A549 (cell line): Measurements from ENCODE around the gene SETDB2. TPM values are rescaled to one million over a fixed set of nuclear protein-coding genes. Genes with fewer than 3 reads are reported as not detected.

Source experiments
- ATAC-seq, 2 experiments: fragments of 200-7000 bp in 1 of 2; fragments of >200 bp in 1 of 2; cut with Nextera tagmentation in 1 of 2; cut with Tn5 transposase in 1 of 2; 3 replicates each; pipeline versions ENCODE4 v1.8.0 to v1.9.1; 2018 to 2020; ENCODE audit warnings: mild to moderate bottlenecking in 1 of 2, moderate library complexity in 1 of 2
- CTCF ChIA-PET: fragments of 300-600 bp; sonication (Branson Sonifier 250); formaldehyde crosslinking; extraction: SDS; loops from one replicate; lab custom pipeline; 2021; ENCODE audit warnings: antibody characterized with exemption, inconsistent platforms; lab: Yijun Ruan, JAX
- POLR2A ChIA-PET: fragments of 350-600 bp; formaldehyde crosslinking; extraction: SDS; loops from one replicate; lab custom pipeline; 2021; ENCODE audit warnings: antibody characterized with exemption, inconsistent platforms; lab: Yijun Ruan, JAX
- DNase-seq, 2 experiments: peaks; one replicate each; pipeline versions ENCODE4 v3.0.0 to v3.0.0-alpha.2; 2011 to 2016; ENCODE audit warnings: low read depth in 1 of 2, low spot score in 1 of 2
- FAIRE-seq: peaks from 2 replicates; lab custom pipeline; 2011; peaks lifted over from hg19 to GRCh38; lab: Jason Lieb, UNC
- H3K27ac ChIP-seq, 2 experiments: fragments of >200 bp; sonication (Bioruptor Twin); formaldehyde crosslinking; 3 replicates each; pipeline ENCODE4 v1.5.1; 2016 to 2017
- H3K4me1 ChIP-seq: fragments of >200 bp; sonication (Bioruptor Twin); formaldehyde crosslinking; 3 replicates; pipeline ENCODE4 v1.6.1; 2016
- H3K4me2 ChIP-seq: fragments of >200 bp; sonication (Bioruptor Twin); formaldehyde crosslinking; 3 replicates; pipeline ENCODE4 v1.6.1; 2016
- H3K4me3 ChIP-seq: fragments of >200 bp; sonication (Bioruptor Twin); formaldehyde crosslinking; 3 replicates; pipeline ENCODE4 v1.5.1; 2016
- H3K9me3 ChIP-seq: fragments of >200 bp; sonication (Bioruptor Twin); formaldehyde crosslinking; 3 replicates; pipeline ENCODE4 v1.6.1; 2016
- ATOH8 ChIP-seq: fragments of 250-450 bp; sonication (Bioruptor Pico); IDR thresholded peaks from 2 replicates; pipeline ENCODE4 v1.5.0; 2020; ENCODE audit warnings: low read depth, mild to moderate bottlenecking, moderate library complexity
- BHLHE40 ChIP-seq: IDR thresholded peaks from 2 replicates; pipeline ENCODE4 v1.6.1; 2012; ENCODE audit warnings: low read depth, low read length, inconsistent platforms
- CBX2 ChIP-seq: fragments of 200-600 bp; sonication (generic); IDR thresholded peaks from 2 replicates; pipeline ENCODE4 v1.6.1; 2016; ENCODE audit warnings: low read depth, mild to moderate bottlenecking, borderline replicate concordance
- CEBPB ChIP-seq, 2 experiments: fragments of >200 bp in 1 of 2; sonication (Bioruptor Twin) in 1 of 2; formaldehyde crosslinking in 1 of 2; IDR thresholded peaks; 2 replicates each; pipeline ENCODE4 v1.6.1; 2012 to 2016
- CHD2 ChIP-seq: fragments of 150-350 bp; IDR thresholded peaks from 2 replicates; pipeline ENCODE4 v1.6.1; 2014; ENCODE audit warnings: low read length; ENCODE audit not compliant: partially characterized antibody
- CHD4 ChIP-seq: fragments of 200-600 bp; sonication (generic); IDR thresholded peaks from 2 replicates; pipeline ENCODE4 v1.6.1; 2016; ENCODE audit warnings: antibody characterized with exemption, mild to moderate bottlenecking, borderline replicate concordance
- E2F6 ChIP-seq: IDR thresholded peaks from 2 replicates; pipeline ENCODE4 v1.6.1; 2012; ENCODE audit warnings: low read depth, borderline replicate concordance
- EHF ChIP-seq: fragments of 250-450 bp; sonication (Bioruptor Pico); IDR thresholded peaks from 2 replicates; pipeline ENCODE4 v1.5.0; 2020; ENCODE audit warnings: mild to moderate bottlenecking
- EHMT2 ChIP-seq: fragments of 200-600 bp; sonication (generic); IDR thresholded peaks from 2 replicates; pipeline ENCODE4 v1.6.1; 2016; ENCODE audit warnings: antibody characterized with exemption, low read depth, mild to moderate bottlenecking, moderate library complexity
- FOSB ChIP-seq: fragments of 250-450 bp; sonication (Bioruptor Pico); IDR thresholded peaks from 2 replicates; pipeline ENCODE4 v1.5.0; 2020; ENCODE audit warnings: mild to moderate bottlenecking, moderate library complexity
- HDAC2 ChIP-seq: fragments of 200-600 bp; sonication (generic); IDR thresholded peaks from 2 replicates; pipeline ENCODE4 v1.6.1; 2016
- HEYL ChIP-seq: fragments of 250-450 bp; sonication (Bioruptor Pico); IDR thresholded peaks from 2 replicates; pipeline ENCODE4 v1.8.0; 2021; ENCODE audit warnings: mild to moderate bottlenecking, moderate library complexity
- HOXB13 ChIP-seq: fragments of 250-450 bp; sonication (Bioruptor Pico); IDR thresholded peaks from 2 replicates; pipeline ENCODE4 v1.5.0; 2020; ENCODE audit warnings: low read depth, mild to moderate bottlenecking, moderate library complexity
- HOXB5 ChIP-seq: fragments of 250-450 bp; sonication (Bioruptor Pico); IDR thresholded peaks from 2 replicates; pipeline ENCODE4 v1.5.0; 2020; ENCODE audit warnings: mild to moderate bottlenecking, moderate library complexity
- JUN ChIP-seq, 2 experiments: fragments of >200 bp; sonication (Bioruptor Twin); formaldehyde crosslinking; IDR thresholded peaks; 2 replicates in 1 of 2; 3 replicates in 1 of 2; pipeline ENCODE4 v1.6.1; 2016 to 2017
- KDM5A ChIP-seq: fragments of 200-600 bp; sonication (generic); IDR thresholded peaks from 2 replicates; pipeline ENCODE4 v1.6.1; 2016; ENCODE audit warnings: antibody characterized with exemption, mild to moderate bottlenecking
- MAZ ChIP-seq: fragments of 150-350 bp; IDR thresholded peaks from 2 replicates; pipeline ENCODE4 v1.6.1; 2014; ENCODE audit warnings: antibody characterized with exemption, low read depth, low read length, borderline replicate concordance
- NFE2L2 ChIP-seq: fragments of 150-350 bp; conservative IDR thresholded peaks from 2 replicates; pipeline ENCODE4 v1.6.1; 2014; ENCODE audit warnings: low read length
- NPAS2 ChIP-seq: fragments of 250-450 bp; sonication (Bioruptor Pico); IDR thresholded peaks from 2 replicates; pipeline ENCODE4 v1.8.0; 2022; ENCODE audit warnings: mild to moderate bottlenecking, moderate library complexity, borderline replicate concordance
- NR3C1 ChIP-seq: fragments of >200 bp; sonication (Bioruptor Twin); formaldehyde crosslinking; IDR thresholded peaks from 3 replicates; pipeline ENCODE4 v1.6.1; 2017
- SMC3 ChIP-seq: fragments of >200 bp; sonication (Bioruptor Twin); formaldehyde crosslinking; IDR thresholded peaks from 3 replicates; pipeline ENCODE4 v1.6.1; 2018; ENCODE audit warnings: inconsistent platforms
- SREBF2 ChIP-seq: fragments of 450-650 bp; IDR thresholded peaks from 2 replicates; pipeline ENCODE4 v1.6.1; 2014; ENCODE audit warnings: mild to moderate bottlenecking, moderate library complexity
- TP53 ChIP-seq: fragments of 250-450 bp; sonication (Bioruptor Pico); IDR thresholded peaks from 2 replicates; pipeline ENCODE4 v1.5.0; 2021; ENCODE audit warnings: mild to moderate bottlenecking, moderate library complexity
- ZC3H11A ChIP-seq: fragments of 450-650 bp; IDR thresholded peaks from 2 replicates; pipeline ENCODE4 v1.6.1; 2014; ENCODE audit warnings: antibody characterized with exemption, mild to moderate bottlenecking
- ZFP36 ChIP-seq: fragments of 450-650 bp; IDR thresholded peaks from 2 replicates; pipeline ENCODE4 v1.6.1; 2014; ENCODE audit warnings: borderline replicate concordance; ENCODE audit not compliant: partially characterized antibody
- WGBS: methylation state at CpG from one replicate; pipeline ENCODE4 v1.1.6; 2017; ENCODE audit errors: missing lambda C conversion rate; 5-methylcytosine and 5-hydroxymethylcytosine counted together
- polyA plus RNA-seq, 4 experiments: library from polyadenylated mRNA; depleted of rRNA in 3 of 4; stranded (reverse); fragments of >200 nt; fragmentation: RNase III in 1 of 4; extraction: RNeasy Plus Mini Kit Qiagen cat#74134 plus additional on column Dnase treatment in 1 of 4; gene quantifications; 2 replicates in 3 of 4; 3 replicates in 1 of 4; pipeline ENCODE4 v1.2.3, GENCODE V29; 2011 to 2017
- TF ChIP-seq, protein P1 (sequence below): fragments of >200 bp; sonication (Bioruptor Twin); formaldehyde crosslinking; IDR thresholded peaks from 3 replicates; pipeline ENCODE4 v1.6.1; 2016
- TF ChIP-seq, protein P2 (sequence below): fragments of >200 bp; sonication (Bioruptor Twin); formaldehyde crosslinking; IDR thresholded peaks from 2 replicates; pipeline ENCODE4 v1.6.1; 2016

Gene SETDB2
- polyA plus RNA-seq, 2 of the 4 experiments (the other 2 are of a cell fraction) = 1.3 to 4.6 TPM

- ATAC-seq = no peak
- no peak for FAIRE-seq
- POLR2A ChIA-PET = no interaction called here
Observed at GRCh38 chr13:49409008-49409407, 35.1 kb upstream of the SETDB2 start.

GRCh38 chr13:49410006-49410405, 34.1 kb upstream of the SETDB2 start:
- ChIA-PET POLR2A (no interaction called here), CTCF (interaction anchor here (1.4 kb wide), 1 partner anchor 115 kb away, joined by 3 read pairs; no protein-coding TSS in a partner anchor)
- Histone ChIP-seq H3K4me3 (no peak overlapping the region), H3K4me2 (no peak overlapping the region), H3K27ac (no peak overlapping the region), H3K9me3 (no peaks in the 10 kb centered on the region), H3K4me1 (no peaks in the 10 kb centered on the region)
- FAIRE-seq = no peak
- DNase-seq = no peak
- 71% methylated on average over 4 of the region's 4 CpGs for WGBS
- no peak for TF ChIP-seq ATOH8 (CRISPR knock-in tag)
- no peak for TF ChIP-seq CHD2
- TF ChIP-seq, protein P1, sequence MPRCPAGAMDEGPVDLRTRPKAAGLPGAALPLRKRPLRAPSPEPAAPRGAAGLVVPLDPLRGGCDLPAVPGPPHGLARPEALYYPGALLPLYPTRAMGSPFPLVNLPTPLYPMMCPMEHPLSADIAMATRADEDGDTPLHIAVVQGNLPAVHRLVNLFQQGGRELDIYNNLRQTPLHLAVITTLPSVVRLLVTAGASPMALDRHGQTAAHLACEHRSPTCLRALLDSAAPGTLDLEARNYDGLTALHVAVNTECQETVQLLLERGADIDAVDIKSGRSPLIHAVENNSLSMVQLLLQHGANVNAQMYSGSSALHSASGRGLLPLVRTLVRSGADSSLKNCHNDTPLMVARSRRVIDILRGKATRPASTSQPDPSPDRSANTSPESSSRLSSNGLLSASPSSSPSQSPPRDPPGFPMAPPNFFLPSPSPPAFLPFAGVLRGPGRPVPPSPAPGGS = no peak
- no peak for ATAC-seq

More at GRCh38 chr13:49409008-49409407, 35.1 kb upstream of the SETDB2 start:
- CTCF ChIA-PET = no interaction called here
- H3K4me2 ChIP-seq = no peak overlapping the region
- TF ChIP-seq SREBF2 = no peak
- TF ChIP-seq HOXB5 (CRISPR knock-in tag) = no peak
- no peak for TF ChIP-seq BHLHE40
- TF ChIP-seq ATOH8 (CRISPR knock-in tag) = no peak
- no peak for TF ChIP-seq CEBPB (IDR thresholded peaks at IDR 0.05)
- no peak for TF ChIP-seq EHMT2
- TF ChIP-seq HDAC2 = no peak
- no peak for TF ChIP-seq EHF (CRISPR knock-in tag)
- no peak for TF ChIP-seq FOSB
- no peak for TF ChIP-seq TP53 (CRISPR knock-in tag)
- no peak for TF ChIP-seq MAZ
- no peak overlapping the region for H3K4me3 ChIP-seq
- no peak for DNase-seq
- peaks cover 2% of the 10 kb centered on the region; the same call in 1 of the 3 replicates for H3K9me3 ChIP-seq
- no peaks in the 10 kb centered on the region for H3K4me1 ChIP-seq
- WGBS = 78% methylated on average over 3 of the region's 3 CpGs
- no peak overlapping the region for H3K27ac ChIP-seq

DNA sequence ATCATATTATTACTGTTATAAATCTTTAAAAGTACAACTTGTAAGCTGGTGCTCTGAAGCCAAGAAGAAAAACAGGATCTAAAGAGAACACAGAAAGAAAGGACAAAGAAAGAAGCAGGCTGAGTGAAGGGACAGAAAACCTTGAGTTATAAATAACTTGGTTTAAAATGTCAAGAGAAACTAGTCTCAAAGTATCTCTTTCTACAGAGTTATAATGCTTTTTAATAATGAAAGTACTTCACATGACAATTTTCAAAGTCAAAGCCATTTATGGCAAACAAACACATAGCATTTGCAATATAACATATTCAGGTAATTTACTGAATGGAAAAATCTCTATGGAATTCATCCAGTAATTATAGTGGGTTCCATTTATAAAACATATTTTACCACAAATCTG, 33.6 kb upstream of the SETDB2 start:
- H3K9me3 ChIP-seq = no peaks in the 10 kb centered on the region
- no peak overlapping the region for H3K4me2 ChIP-seq
- no peak overlapping the region for H3K4me3 ChIP-seq
- FAIRE-seq (no peak), DNase-seq (no peak), ATAC-seq (no peak)
- no peak overlapping the region for H3K27ac ChIP-seq
- H3K4me1 ChIP-seq = no peaks in the 10 kb centered on the region
- no peak for TF ChIP-seq ZFP36
- no peak for TF ChIP-seq ZC3H11A
- TF ChIP-seq NPAS2 (CRISPR knock-in tag) = no peak
- TF ChIP-seq NR3C1 = no peak
- TF ChIP-seq SMC3 = no peak
- TF ChIP-seq E2F6 = no peak
- TF ChIP-seq, protein P2, sequence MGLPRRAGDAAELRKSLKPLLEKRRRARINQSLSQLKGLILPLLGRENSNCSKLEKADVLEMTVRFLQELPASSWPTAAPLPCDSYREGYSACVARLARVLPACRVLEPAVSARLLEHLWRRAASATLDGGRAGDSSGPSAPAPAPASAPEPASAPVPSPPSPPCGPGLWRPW = no peak
- no peak for TF ChIP-seq NFE2L2
- no peak for TF ChIP-seq CBX2
- TF ChIP-seq JUN (IDR thresholded peaks at IDR 0.05) = no peak
- TF ChIP-seq BHLHE40 = no peak
- no peak for TF ChIP-seq HEYL (CRISPR knock-in tag)
- TF ChIP-seq KDM5A = no peak
- no peak for TF ChIP-seq HOXB13 (CRISPR knock-in tag)
- no peak for TF ChIP-seq CEBPB (IDR thresholded peaks at IDR 0.05)
- no peak for TF ChIP-seq CHD4
- TF ChIP-seq, protein P1 = no peak
- CTCF ChIA-PET = interaction anchor here (1.4 kb wide), 1 partner anchor 116 kb away, joined by 3 read pairs; no protein-coding TSS in a partner anchor
- POLR2A ChIA-PET = no interaction called here
